ENCODE measurements around the gene FUCA1. TPM values are rescaled to one million over a fixed set of nuclear protein-coding genes. Genes with fewer than 3 reads are reported as not detected.
"Not testable (repeated sequence)": the region's sequence is repeated elsewhere in the genome, so short reads cannot be mapped to it uniquely, and the experiment has no call there.

Gene FUCA1
- polyA plus RNA-seq, 1 donor from 2014 or later: 38.5 TPM

- Histone ChIP-seq H3K36me3 (ENCODE audit: insufficient read depth, low read length) (no peaks in the 10 kb centered on the region), H3K9me3 (ENCODE audit: low read length) (no peaks in the 10 kb centered on the region), H3K4me2 (ENCODE audit: low read length) (no peak overlapping the region), H3K9me2 (ENCODE audit: insufficient read depth, low read length) (no peaks in the 10 kb centered on the region), H3K27me3 (ENCODE audit: insufficient read depth, low read depth, low read length) (no peaks in the 10 kb centered on the region), H4K20me1 (ENCODE audit: insufficient read depth) (no peaks in the 10 kb centered on the region), H2AFZ (ENCODE audit: low read depth, low read length) (no peak overlapping the region), H3K79me2 (replicated peaks; ENCODE audit: insufficient read depth, low read length) (no peaks in the 10 kb centered on the region), H3F3A (ENCODE audit: insufficient read depth, low read length, poor library complexity, severe bottlenecking) (no peaks in the 10 kb centered on the region), H3K27ac (ENCODE audit: low read length) (no peak overlapping the region), H3K4me3 (ENCODE audit: low read length) (no peak overlapping the region), H3K9ac (ENCODE audit: low read length) (no peak overlapping the region)
- no peak for TF ChIP-seq EP300 (conservative IDR thresholded peaks at IDR 0.05; ENCODE audit: poor library complexity, severe bottlenecking)
- TF ChIP-seq SMC3 (conservative IDR thresholded peaks at IDR 0.05; ENCODE audit: poor library complexity): no peak
Measured at GRCh38 chr1:23854568-23854967, 13.5 kb downstream of the FUCA1 start.

GRCh38 chr1:23853124-23853523, 15.0 kb downstream of the FUCA1 start:
- not testable (repeated sequence) for H3K4me2 ChIP-seq (ENCODE audit: low read length); H3K27ac ChIP-seq (ENCODE audit: low read length); H3K9ac ChIP-seq (ENCODE audit: low read length); H3K79me2 ChIP-seq (replicated peaks; ENCODE audit: insufficient read depth, low read length); H3K9me2 ChIP-seq (ENCODE audit: insufficient read depth, low read length); H3K27me3 ChIP-seq (ENCODE audit: insufficient read depth, low read depth, low read length); H2AFZ ChIP-seq (ENCODE audit: low read depth, low read length); H3K9me3 ChIP-seq (ENCODE audit: low read length); H3K36me3 ChIP-seq (ENCODE audit: insufficient read depth, low read length); H3K4me3 ChIP-seq (ENCODE audit: low read length); H3F3A ChIP-seq (ENCODE audit: insufficient read depth, low read length, poor library complexity, severe bottlenecking); H4K20me1 ChIP-seq (ENCODE audit: insufficient read depth)

GRCh38 chr1:23851406-23851805, 16.7 kb downstream of the FUCA1 start:
- H3K4me3 ChIP-seq (ENCODE audit: low read length); H3K27me3 ChIP-seq (ENCODE audit: insufficient read depth, low read depth, low read length); H3K4me2 ChIP-seq (ENCODE audit: low read length); H3F3A ChIP-seq (ENCODE audit: insufficient read depth, low read length, poor library complexity, severe bottlenecking); H3K9me3 ChIP-seq (ENCODE audit: low read length); H2AFZ ChIP-seq (ENCODE audit: low read depth, low read length); H3K9me2 ChIP-seq (ENCODE audit: insufficient read depth, low read length); H3K27ac ChIP-seq (ENCODE audit: low read length); H3K9ac ChIP-seq (ENCODE audit: low read length); H3K36me3 ChIP-seq (ENCODE audit: insufficient read depth, low read length); H4K20me1 ChIP-seq (ENCODE audit: insufficient read depth); H3K79me2 ChIP-seq (replicated peaks; ENCODE audit: insufficient read depth, low read length): not testable (repeated sequence)

GRCh38 chr1:23848673-23849616, 19.1 kb downstream of the FUCA1 start:
- Histone ChIP-seq H3K79me2 (replicated peaks; ENCODE audit: insufficient read depth, low read length) (no peaks in the 10 kb centered on the region), H3K9me3 (ENCODE audit: low read length) (no peaks in the 10 kb centered on the region), H4K20me1 (ENCODE audit: insufficient read depth) (no peaks in the 10 kb centered on the region), H3K27me3 (ENCODE audit: insufficient read depth, low read depth, low read length) (no peaks in the 10 kb centered on the region), H3K4me2 (ENCODE audit: low read length) (no peak overlapping the region), H3K27ac (ENCODE audit: low read length) (no peak overlapping the region), H3K4me3 (ENCODE audit: low read length) (no peak overlapping the region), H3K9me2 (ENCODE audit: insufficient read depth, low read length) (no peaks in the 10 kb centered on the region), H3K36me3 (ENCODE audit: insufficient read depth, low read length) (peaks cover 5% of the 10 kb centered on the region), H2AFZ (ENCODE audit: low read depth, low read length) (no peak overlapping the region), H3K9ac (ENCODE audit: low read length) (no peak overlapping the region), H3F3A (ENCODE audit: insufficient read depth, low read length, poor library complexity, severe bottlenecking) (no peaks in the 10 kb centered on the region)
- TF ChIP-seq POLR2AphosphoS5 (IDR thresholded peaks at IDR 0.05) (no peak), EZH2 (IDR thresholded peaks at IDR 0.05; ENCODE audit: borderline replicate concordance, insufficient read depth, low read length, poor library complexity, severe bottlenecking) (no peak), TAF1 (IDR thresholded peaks at IDR 0.05; ENCODE audit: low read depth) (no peak), CTCF (IDR thresholded peaks at IDR 0.05; ENCODE audit: poor library complexity, severe bottlenecking) (no peak), MXI1 (conservative IDR thresholded peaks at IDR 0.05; ENCODE audit: poor library complexity, severe bottlenecking) (no peak), REST (IDR thresholded peaks at IDR 0.05; ENCODE audit: borderline replicate concordance) (no peak)

- H2AFZ ChIP-seq (ENCODE audit: low read depth, low read length); H3K4me2 ChIP-seq (ENCODE audit: low read length); H3K4me3 ChIP-seq (ENCODE audit: low read length); H3K9ac ChIP-seq (ENCODE audit: low read length); H3K79me2 ChIP-seq (replicated peaks; ENCODE audit: insufficient read depth, low read length); H3K27ac ChIP-seq (ENCODE audit: low read length); H3K36me3 ChIP-seq (ENCODE audit: insufficient read depth, low read length); H3K9me2 ChIP-seq (ENCODE audit: insufficient read depth, low read length); H4K20me1 ChIP-seq (ENCODE audit: insufficient read depth); H3K9me3 ChIP-seq (ENCODE audit: low read length); H3F3A ChIP-seq (ENCODE audit: insufficient read depth, low read length, poor library complexity, severe bottlenecking); H3K27me3 ChIP-seq (ENCODE audit: insufficient read depth, low read depth, low read length): not testable (repeated sequence)
Measured at GRCh38 chr1:23847482-23848095, 20.5 kb downstream of the FUCA1 start.
